ENCODE data around the gene APOE. TPM values are rescaled to one million over a fixed set of nuclear protein-coding genes. Genes with fewer than 3 reads are reported as not detected.
A peak's percentile ranks its signal among the peaks of the same experiment; 100 is the strongest.

The APOE gene
- total and polyA plus RNA-seq, 2 of the 13 experiments (the other 11 are each of a cell fraction or from before 2014, with no cell fraction given) = 1,328 to 1,470 TPM

- no peak for TF ChIP-seq ZFP36L2 (CRISPR knock-in tag; IDR thresholded peaks at IDR 0.05)
- 0 out of 2 replicates have a peak, but pooled peaks have one; percentile 42 for TF ChIP-seq HNF1B (CRISPR knock-in tag; IDR thresholded peaks at IDR 0.05)
- no peak for TF ChIP-seq ZNF703 (CRISPR knock-in tag; IDR thresholded peaks at IDR 0.05; ENCODE audit: borderline replicate concordance)
- TF ChIP-seq ZNF7 (CRISPR knock-in tag; IDR thresholded peaks at IDR 0.05) = no peak
- TF ChIP-seq TGIF2 (CRISPR knock-in tag; IDR thresholded peaks at IDR 0.05) = peak; percentile 37; the same call in 1 of the 2 replicates
- peak; percentile 56; the same call in 1 of the 2 replicates for TF ChIP-seq ZNF746 (CRISPR knock-in tag; IDR thresholded peaks at IDR 0.05)
- no peak for TF ChIP-seq ZHX2 (IDR thresholded peaks at IDR 0.05; ENCODE audit: low read depth)
- no peak for TF ChIP-seq ZHX2 (CRISPR knock-in tag; IDR thresholded peaks at IDR 0.05; ENCODE audit: borderline replicate concordance)
- TF ChIP-seq IKZF5 (CRISPR knock-in tag; IDR thresholded peaks at IDR 0.05) = no peak
- no peak for TF ChIP-seq ZNF318 (CRISPR knock-in tag; IDR thresholded peaks at IDR 0.05)
These were observed 45.9 kb downstream of the APOE start (continued) for GRCh38 chr19:44951179-44952159.

All from HepG2 (cell line).